SU-DHL-6 (cell line): Measurements from ENCODE around the gene TBC1D10A.

Source experiments
- H2AFZ ChIP-seq: fragments of 200-600 bp; sonication (generic); 2 replicates; pipeline ENCODE4 v1.6.1; 2014; ENCODE audit warnings: low read depth, mild to moderate bottlenecking, moderate library complexity, mixed read lengths, antibody characterized with exemption, low read length; ENCODE audit not compliant: severe bottlenecking
- H3F3A ChIP-seq: fragments of 200-600 bp; shearing (Covaris generic); 2 replicates; pipeline ENCODE4 v1.6.0; 2016; ENCODE audit warnings: antibody characterized with exemption, mild to moderate bottlenecking; ENCODE audit not compliant: insufficient read depth
- H3K27ac ChIP-seq: fragments of 200-600 bp; sonication (generic); 2 replicates; pipeline ENCODE4 v1.5.1; 2016; ENCODE audit warnings: low read depth, mild to moderate bottlenecking, low read length, moderate library complexity, mixed read lengths
- H3K27me3 ChIP-seq: fragments of 200-600 bp; sonication (generic), shearing (Covaris generic); 2 replicates; pipeline ENCODE4 v1.6.0; 2014; ENCODE audit warnings: mild to moderate bottlenecking, low read length
- H3K36me3 ChIP-seq: fragments of 200-600 bp; sonication (generic); 2 replicates; pipeline ENCODE4 v1.6.1; 2014; ENCODE audit warnings: mild to moderate bottlenecking, low read length, mixed read lengths
- H3K4me2 ChIP-seq: fragments of 300-600, 200-600 bp; shearing (Covaris generic), sonication (generic); 2 replicates; pipeline ENCODE4 v1.6.0; 2014; ENCODE audit warnings: low read length, low read depth, mild to moderate bottlenecking; ENCODE audit not compliant: poor library complexity, severe bottlenecking
- H3K4me3 ChIP-seq: fragments of 200-600 bp; sonication (generic); 2 replicates; pipeline ENCODE4 v1.5.1; 2014; ENCODE audit warnings: antibody characterized with exemption, low read length, mild to moderate bottlenecking, mixed read lengths; ENCODE audit not compliant: insufficient read depth, poor library complexity, severe bottlenecking
- H3K79me2 ChIP-seq: fragments of 200-600 bp; sonication (generic); 2 replicates; pipeline ENCODE4 v1.6.1; 2014; ENCODE audit warnings: mild to moderate bottlenecking, low read length, moderate library complexity; ENCODE audit not compliant: insufficient read depth
- H3K9ac ChIP-seq: fragments of 200-600 bp; sonication (generic); 2 replicates; pipeline ENCODE4 v1.7.0; 2014; ENCODE audit warnings: mild to moderate bottlenecking, low read length
- H3K9me2 ChIP-seq: fragments of 200-600 bp; sonication (generic); replicated peaks from 2 replicates; pipeline ENCODE4 v1.6.1; 2014; ENCODE audit warnings: low read length; ENCODE audit not compliant: insufficient read depth
- H3K9me3 ChIP-seq: fragments of 200-600 bp; sonication (generic); 2 replicates; pipeline ENCODE4 v1.6.1; 2014; ENCODE audit warnings: low read length, mixed read lengths; ENCODE audit not compliant: insufficient read depth
- H4K20me1 ChIP-seq: fragments of 200-600 bp; sonication (generic); 2 replicates; pipeline ENCODE4 v1.6.1; 2014; ENCODE audit warnings: low read depth, mild to moderate bottlenecking, antibody characterized with exemption, low read length, moderate library complexity, mixed read lengths
- EZH2phosphoT487 ChIP-seq: fragments of 200-600 bp; sonication (generic), shearing (Covaris generic); conservative IDR thresholded peaks from 2 replicates; pipeline ENCODE4 v1.6.1; 2018; ENCODE audit warnings: mild to moderate bottlenecking, antibody characterized with exemption, low read length, moderate library complexity, mixed read lengths
- TF ChIP-seq, protein P1 (sequence below): fragments of 200-600 bp; sonication (generic); IDR thresholded peaks from one replicate; pipeline ENCODE4 v1.5.1; 2017; ENCODE audit warnings: antibody characterized with exemption, mild to moderate bottlenecking, low read length, moderate library complexity; ENCODE audit not compliant: insufficient read depth, poor library complexity, severe bottlenecking

Gene TBC1D10A

DNA sequence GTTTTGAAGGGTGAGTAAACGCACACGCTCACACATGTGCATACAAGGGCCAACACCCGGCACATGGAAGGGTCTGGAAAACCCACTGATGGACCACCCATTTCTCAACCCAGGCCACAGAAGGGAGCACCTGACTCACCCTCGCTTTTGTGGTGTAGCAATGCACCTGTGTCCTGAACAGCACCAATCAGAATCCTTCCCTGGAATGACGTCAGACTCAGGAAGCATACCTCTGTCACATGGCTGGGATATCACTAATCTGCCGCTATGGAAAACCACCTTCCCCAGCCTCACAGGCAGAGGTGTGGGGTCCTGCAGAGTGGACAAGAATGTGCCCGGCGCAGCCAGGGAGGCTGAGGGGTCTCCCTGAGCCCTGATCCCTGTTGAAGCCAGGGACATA lies 51.1 kb downstream of the TBC1D10A start:
- Histone ChIP-seq H3F3A (no peaks in the 10 kb centered on the region), H2AFZ (no peak overlapping the region), H3K9me3 (no peaks in the 10 kb centered on the region), H3K79me2 (no peaks in the 10 kb centered on the region), H3K9ac (no peak overlapping the region), H3K4me2 (no peak overlapping the region), H4K20me1 (no peaks in the 10 kb centered on the region), H3K27ac (no peak overlapping the region), H3K4me3 (no peak overlapping the region), H3K27me3 (no peaks in the 10 kb centered on the region), H3K36me3 (no peaks in the 10 kb centered on the region), H3K9me2 (no peaks in the 10 kb centered on the region)
- TF ChIP-seq, protein P1, sequence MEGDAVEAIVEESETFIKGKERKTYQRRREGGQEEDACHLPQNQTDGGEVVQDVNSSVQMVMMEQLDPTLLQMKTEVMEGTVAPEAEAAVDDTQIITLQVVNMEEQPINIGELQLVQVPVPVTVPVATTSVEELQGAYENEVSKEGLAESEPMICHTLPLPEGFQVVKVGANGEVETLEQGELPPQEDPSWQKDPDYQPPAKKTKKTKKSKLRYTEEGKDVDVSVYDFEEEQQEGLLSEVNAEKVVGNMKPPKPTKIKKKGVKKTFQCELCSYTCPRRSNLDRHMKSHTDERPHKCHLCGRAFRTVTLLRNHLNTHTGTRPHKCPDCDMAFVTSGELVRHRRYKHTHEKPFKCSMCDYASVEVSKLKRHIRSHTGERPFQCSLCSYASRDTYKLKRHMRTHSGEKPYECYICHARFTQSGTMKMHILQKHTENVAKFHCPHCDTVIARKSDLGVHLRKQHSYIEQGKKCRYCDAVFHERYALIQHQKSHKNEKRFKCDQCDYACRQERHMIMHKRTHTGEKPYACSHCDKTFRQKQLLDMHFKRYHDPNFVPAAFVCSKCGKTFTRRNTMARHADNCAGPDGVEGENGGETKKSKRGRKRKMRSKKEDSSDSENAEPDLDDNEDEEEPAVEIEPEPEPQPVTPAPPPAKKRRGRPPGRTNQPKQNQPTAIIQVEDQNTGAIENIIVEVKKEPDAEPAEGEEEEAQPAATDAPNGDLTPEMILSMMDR, result no peak
- TF ChIP-seq EZH2phosphoT487, result no peak

GRCh38 chr22:30274437-30274812 lies 52.3 kb downstream of the TBC1D10A start:
- H3K4me2 ChIP-seq, result no peak overlapping the region
- no peaks in the 10 kb centered on the region for H3K9me2 ChIP-seq
- H3K27ac ChIP-seq, result no peak overlapping the region
- H3K27me3 ChIP-seq, result no peaks in the 10 kb centered on the region
- no peaks in the 10 kb centered on the region for H3F3A ChIP-seq
- H4K20me1 ChIP-seq, result no peaks in the 10 kb centered on the region
- TF ChIP-seq, protein P1, result no peak
- no peak for TF ChIP-seq EZH2phosphoT487
- no peak overlapping the region for H2AFZ ChIP-seq
- no peaks in the 10 kb centered on the region for H3K36me3 ChIP-seq
- H3K9me3 ChIP-seq, result no peaks in the 10 kb centered on the region
- no peak overlapping the region for H3K9ac ChIP-seq
- no peak overlapping the region for H3K4me3 ChIP-seq
- no peaks in the 10 kb centered on the region for H3K79me2 ChIP-seq

GRCh38 chr22:30273711-30274436 lies 52.9 kb downstream of the TBC1D10A start:
- no peaks in the 10 kb centered on the region for H3K36me3 ChIP-seq
- H3K9ac ChIP-seq, result no peak overlapping the region
- no peak overlapping the region for H3K4me2 ChIP-seq
- H3K9me2 ChIP-seq, result no peaks in the 10 kb centered on the region
- H4K20me1 ChIP-seq, result no peaks in the 10 kb centered on the region
- H2AFZ ChIP-seq, result no peak overlapping the region
- no peaks in the 10 kb centered on the region for H3K27me3 ChIP-seq
- no peak overlapping the region for H3K4me3 ChIP-seq
- TF ChIP-seq EZH2phosphoT487, result no peak
- TF ChIP-seq, protein P1, result no peak
- no peaks in the 10 kb centered on the region for H3K9me3 ChIP-seq
- H3F3A ChIP-seq, result no peaks in the 10 kb centered on the region
- no peak overlapping the region for H3K27ac ChIP-seq
- H3K79me2 ChIP-seq, result no peaks in the 10 kb centered on the region
